H1 (cell line): ENCODE data around the gene SCN1B. TPM values are rescaled to one million over a fixed set of nuclear protein-coding genes. Genes with fewer than 3 reads are reported as not detected.

Experiments used
- CTCF ChIA-PET: fragments of 300-600 bp; sonication (Branson Sonifier 250); formaldehyde crosslinking; loops from one replicate; lab custom pipeline; 2021; ENCODE audit not compliant: partially characterized antibody; lab: Charles Lee
- POLR2A ChIA-PET: fragments of 300-600 bp; sonication (Branson Sonifier 250); formaldehyde crosslinking; loops from one replicate; lab custom pipeline; 2021; ENCODE audit warnings: inconsistent platforms; ENCODE audit not compliant: partially characterized antibody; lab: Charles Lee
- DNase-seq, 2 experiments: peaks; one replicate each; pipeline versions ENCODE4 v3.0.0 to v3.0.0-alpha.2; 2010 to 2022; ENCODE audit warnings: low spot score in 2 of 2, low read depth in 1 of 2, mixed read lengths in 1 of 2
- FAIRE-seq: peaks from 2 replicates; lab custom pipeline; 2011; peaks lifted over from hg19 to GRCh38; lab: Jason Lieb, UNC
- H2AFZ ChIP-seq: 2 replicates; pipeline ENCODE4 v1.8.1; 2012; ENCODE audit warnings: low read length, inconsistent platforms
- H2AK5ac ChIP-seq: 2 replicates; pipeline ENCODE4 v1.6.1; 2013; ENCODE audit warnings: low read depth, low read length
- H2BK120ac ChIP-seq: replicated peaks from 2 replicates; pipeline ENCODE3; 2013; ENCODE audit warnings: low read depth, low read length, inconsistent platforms
- H2BK12ac ChIP-seq: 2 replicates; pipeline ENCODE4 v1.6.1; 2013; ENCODE audit warnings: low read depth, low read length
- H2BK15ac ChIP-seq: 2 replicates; pipeline ENCODE4 v1.6.1; 2013; ENCODE audit warnings: low read length
- H2BK20ac ChIP-seq: 2 replicates; pipeline ENCODE4 v1.6.1; 2013; ENCODE audit warnings: low read length
- H2BK5ac ChIP-seq: 2 replicates; pipeline ENCODE4 v1.6.1; 2013; ENCODE audit warnings: low read depth, low read length
- H3K14ac ChIP-seq: 2 replicates; pipeline ENCODE4 v1.6.1; 2013; ENCODE audit warnings: inconsistent platforms; ENCODE audit not compliant: insufficient read length
- H3K18ac ChIP-seq: 2 replicates; pipeline ENCODE4 v1.6.1; 2013; ENCODE audit warnings: low read length; ENCODE audit errors: extremely low read depth
- H3K23ac ChIP-seq: 2 replicates; pipeline ENCODE4 v1.6.1; 2013; ENCODE audit warnings: inconsistent platforms; ENCODE audit not compliant: insufficient read length
- H3K23me2 ChIP-seq: 2 replicates; pipeline ENCODE4 v1.6.1; 2013; ENCODE audit warnings: low read depth, low read length
- H3K27ac ChIP-seq: 2 replicates; pipeline ENCODE4 v1.6.1; 2011; ENCODE audit warnings: low read depth, low read length, inconsistent platforms
- H3K27me3 ChIP-seq, 4 experiments: replicated peaks in 1 of 4; 1 replicate in 1 of 4; 2 replicates in 3 of 4; pipeline versions ENCODE4 v1.6.1 to v1.8.1; 2011 to 2013; ENCODE audit warnings: low read length in 3 of 4, mild to moderate bottlenecking in 3 of 4, inconsistent platforms in 2 of 4, mixed read lengths in 2 of 4, moderate library complexity in 1 of 4; ENCODE audit not compliant: control insufficient read depth in 3 of 4, insufficient read depth in 3 of 4; ENCODE audit errors: extremely low read depth in 1 of 4
- H3K36me3 ChIP-seq, 4 experiments: 2 replicates each; pipeline versions ENCODE4 v1.6.1 to v1.8.1; 2011 to 2013; ENCODE audit warnings: mild to moderate bottlenecking in 4 of 4, low read length in 3 of 4, moderate library complexity in 2 of 4, control low read depth in 1 of 4, inconsistent platforms in 1 of 4; ENCODE audit not compliant: insufficient read depth in 4 of 4, control insufficient read depth in 2 of 4
- H3K4ac ChIP-seq: replicated peaks from 2 replicates; pipeline ENCODE3; 2013; ENCODE audit warnings: low read length, low read depth, mixed read lengths, inconsistent platforms; ENCODE audit not compliant: insufficient read length
- H3K4me1 ChIP-seq, 4 experiments: replicated peaks in 1 of 4; 1 replicate in 1 of 4; 2 replicates in 3 of 4; pipeline versions ENCODE4 v1.6.1 to v1.8.1; 2011 to 2013; ENCODE audit warnings: low read length in 3 of 4, inconsistent platforms in 2 of 4, mixed read lengths in 1 of 4; ENCODE audit not compliant: insufficient read depth in 4 of 4, control insufficient read depth in 3 of 4
- H3K4me2 ChIP-seq, 2 experiments: 2 replicates each; pipeline versions ENCODE4 v1.6.1 to v1.8.1; 2011 to 2013; ENCODE audit warnings: low read depth in 2 of 2, low read length in 2 of 2, control low read depth in 1 of 2, inconsistent platforms in 1 of 2, mild to moderate bottlenecking in 1 of 2; ENCODE audit not compliant: insufficient read depth in 1 of 2
- H3K4me3 ChIP-seq, 4 experiments: fragments of 200-600, 300-600 bp in 1 of 4; sonication (generic), shearing (Covaris generic), sonication (Bioruptor Twin) in 1 of 4; 2 replicates each; pipeline versions ENCODE4 v1.5.1 to v1.8.1; 2011 to 2016; ENCODE audit warnings: low read length in 4 of 4, low read depth in 3 of 4, control low read depth in 2 of 4, inconsistent platforms in 2 of 4, mild to moderate bottlenecking in 2 of 4, mixed read lengths in 1 of 4, moderate library complexity in 1 of 4; ENCODE audit not compliant: insufficient read depth in 2 of 4; ENCODE audit errors: extremely low read depth in 1 of 4
- H3K56ac ChIP-seq: replicated peaks from 2 replicates; pipeline ENCODE3; 2013; ENCODE audit warnings: low read depth, mild to moderate bottlenecking, mixed read lengths, low read length, inconsistent platforms; ENCODE audit not compliant: insufficient read length
- H3K79me1 ChIP-seq: 2 replicates; pipeline ENCODE4 v1.6.1; 2013; ENCODE audit warnings: low read depth, low read length, control low read depth
- H3K79me2 ChIP-seq, 2 experiments: 2 replicates each; pipeline versions ENCODE4 v1.6.1 to v1.8.1; 2012 to 2013; ENCODE audit warnings: low read length in 2 of 2, mild to moderate bottlenecking in 2 of 2, inconsistent platforms in 1 of 2; ENCODE audit not compliant: insufficient read depth in 2 of 2, control insufficient read depth in 1 of 2
- H3K9ac ChIP-seq, 4 experiments: replicated peaks in 1 of 4; 1 replicate in 1 of 4; 2 replicates in 3 of 4; pipeline versions ENCODE4 v1.6.1 to v1.8.1; 2011 to 2013; ENCODE audit warnings: low read depth in 3 of 4, low read length in 3 of 4, control low read depth in 2 of 4, mild to moderate bottlenecking in 2 of 4, moderate library complexity in 2 of 4, inconsistent platforms in 1 of 4; ENCODE audit errors: extremely low read depth in 1 of 4
- H3K9me3 ChIP-seq, 2 experiments: 2 replicates each; pipeline versions ENCODE4 v1.6.1 to v1.8.1; 2012 to 2013; ENCODE audit warnings: mild to moderate bottlenecking in 2 of 2, moderate library complexity in 2 of 2, control low read depth in 1 of 2, inconsistent platforms in 1 of 2, low read depth in 1 of 2, low read length in 1 of 2, mixed read lengths in 1 of 2; ENCODE audit not compliant: insufficient read depth in 2 of 2
- H4K20me1 ChIP-seq, 2 experiments: replicated peaks in 1 of 2; 2 replicates each; pipeline versions ENCODE3 to v1.8.1; 2011 to 2013; ENCODE audit warnings: inconsistent platforms in 2 of 2, low read length in 2 of 2, mild to moderate bottlenecking in 1 of 2; ENCODE audit not compliant: insufficient read depth in 2 of 2, control insufficient read depth in 1 of 2
- H4K5ac ChIP-seq: 2 replicates; pipeline ENCODE4 v1.6.1; 2013; ENCODE audit warnings: low read length, low read depth, mixed read lengths, inconsistent platforms; ENCODE audit not compliant: insufficient read length
- H4K8ac ChIP-seq: 2 replicates; pipeline ENCODE4 v1.8.0; 2013; ENCODE audit warnings: mild to moderate bottlenecking, moderate library complexity, low read length, inconsistent platforms; ENCODE audit not compliant: insufficient read depth; ENCODE audit errors: extremely low read depth
- H4K91ac ChIP-seq: replicated peaks from 2 replicates; pipeline ENCODE3; 2013; ENCODE audit warnings: low read length, mixed read lengths, inconsistent platforms; ENCODE audit not compliant: insufficient read length
- CBX5 ChIP-seq: fragments of 300-800, 300-1000 bp; sonication (generic); IDR thresholded peaks from 2 replicates; pipeline ENCODE4 v1.7.1; 2016; ENCODE audit warnings: antibody characterized with exemption, low read length, low read depth
- CBX8 ChIP-seq: fragments of 300-800, 300-1000 bp; sonication (generic); IDR thresholded peaks from 2 replicates; pipeline ENCODE4 v1.7.1; 2016; ENCODE audit warnings: low read depth, low read length, borderline replicate concordance
- CHD2 ChIP-seq: IDR thresholded peaks from 2 replicates; pipeline ENCODE4 v1.6.1; 2012; ENCODE audit warnings: low read length, improper control_type of control experiment
- GABPA ChIP-seq: IDR thresholded peaks from 2 replicates; pipeline ENCODE4 v1.6.1; 2011; ENCODE audit warnings: mild to moderate bottlenecking, low read length, moderate library complexity, borderline replicate concordance; ENCODE audit not compliant: insufficient read depth
- MAX ChIP-seq: IDR thresholded peaks from 2 replicates; pipeline ENCODE4 v1.6.1; 2012; ENCODE audit warnings: inconsistent platforms
- POLR2A ChIP-seq, 2 experiments: IDR thresholded peaks; 1 replicate in 1 of 2; 2 replicates in 1 of 2; pipeline ENCODE4 v1.6.1; 2011; ENCODE audit warnings: low read depth in 2 of 2, low read length in 2 of 2, mild to moderate bottlenecking in 2 of 2; ENCODE audit errors: control extremely low read depth in 1 of 2
- SAP30 ChIP-seq: fragments of 300-600 bp; sonication (generic); IDR thresholded peaks from 2 replicates; pipeline ENCODE4 v1.7.1; 2012; ENCODE audit warnings: low read length, moderate library complexity, mild to moderate bottlenecking, inconsistent platforms; ENCODE audit not compliant: insufficient read depth, insufficient replicate concordance
- SP2 ChIP-seq: IDR thresholded peaks from 2 replicates; pipeline ENCODE4 v1.6.1; 2012; ENCODE audit warnings: mild to moderate bottlenecking, low read length, inconsistent platforms
- SP4 ChIP-seq: IDR thresholded peaks from 2 replicates; pipeline ENCODE4 v1.6.1; 2012; ENCODE audit warnings: low read length, inconsistent platforms
- TCF12 ChIP-seq: IDR thresholded peaks from 2 replicates; pipeline ENCODE4 v1.6.1; 2011; ENCODE audit warnings: low read depth, mild to moderate bottlenecking, low read length
- USF2 ChIP-seq: IDR thresholded peaks from 2 replicates; pipeline ENCODE4 v1.6.1; 2011; ENCODE audit warnings: low read length, improper control_type of control experiment
- ZNF274 ChIP-seq: IDR thresholded peaks from 2 replicates; pipeline ENCODE4 v1.7.0; 2012; ENCODE audit warnings: low read length, borderline replicate concordance; ENCODE audit errors: extremely low read depth
- WGBS, 2 experiments: shearing (Covaris generic) in 1 of 2; methylation state at CpG; one replicate each; pipeline versions ENCODE4 v1.1.6 to v1.1.7; 2013 to 2015; ENCODE audit warnings: low lambda C conversion rate in 2 of 2, mixed read lengths in 2 of 2, inconsistent platforms in 1 of 2, low coverage in 1 of 2, missing lambda C conversion rate in 1 of 2; ENCODE audit not compliant: insufficient replicate concordance in 2 of 2, insufficient coverage in 1 of 2, insufficient read length in 1 of 2; ENCODE audit errors: extremely low coverage in 1 of 2, missing lambda C conversion rate in 1 of 2; 5-methylcytosine and 5-hydroxymethylcytosine counted together
- polyA plus RNA-seq, 7 experiments: library from polyadenylated mRNA; depleted of rRNA in 3 of 7; stranded (reverse) in 5 of 7; unstranded in 2 of 7; fragments of >200 nt in 5 of 7; fragments of 200-250 nt in 2 of 7; gene quantifications; 1 replicate in 5 of 7; 2 replicates in 1 of 7; 4 replicates in 1 of 7; pipeline versions ENCODE4 v1.2.1 to v1.2.3, GENCODE V29; 2011 to 2013; ENCODE audit warnings: missing spikeins in 2 of 7, mixed read lengths in 2 of 7
- total RNA-seq: library from RNA; stranded (reverse); fragmentation: NEBNext Ultra II Directional; extraction: Animal tissue kit (Norgen Biotek cat#: 25700); gene quantifications from 2 replicates; pipeline ENCODE4 v1.2.1, GENCODE V29; 2021

Gene SCN1B
- total and polyA plus RNA-seq, 2 of the 8 experiments (the other 6 are each of a cell fraction or from before 2014, with no cell fraction given): 3.1 to 3.5 TPM

GRCh38 chr19:35011091-35011689 is 19.1 kb upstream of the SCN1B start:
- Histone ChIP-seq H3K4ac (no peak overlapping the region), H3K18ac (no peak overlapping the region), H3K79me2 (peaks cover 0 to 14% of the 10 kb centered on the region in 2 experiments; a peak in 2 of 4 replicates), H3K27ac (no peak overlapping the region), H3K9ac (no peak overlapping the region), H2BK15ac (no peak overlapping the region), H4K5ac (no peak overlapping the region), H3K36me3 (peaks cover 37 to 71% (median 58%) of the 10 kb centered on the region in 4 experiments), H2BK120ac (no peak overlapping the region), H3K23ac (no peak overlapping the region), H2BK12ac (no peak overlapping the region), H3K23me2 (no peaks in the 10 kb centered on the region), H3K4me2 (no peak overlapping the region), H2BK20ac (no peak overlapping the region), H2AK5ac (no peak overlapping the region), H2AFZ (no peak overlapping the region), H3K27me3 (no peaks in the 10 kb centered on the region; a peak in 1 of 7 replicates), H3K14ac (no peak overlapping the region), H3K79me1 (peaks cover 6% of the 10 kb centered on the region), H3K4me3 (no peak overlapping the region), H3K9me3 (no peaks in the 10 kb centered on the region), H3K56ac (no peak overlapping the region), H4K8ac (no peak overlapping the region), H2BK5ac (no peak overlapping the region), H4K91ac (no peak overlapping the region), H4K20me1 (peaks cover 9 to 26% of the 10 kb centered on the region in 2 experiments), H3K4me1 (no peaks in the 10 kb centered on the region)
- FAIRE-seq (no peak), DNase-seq (no peak)
- ChIA-PET POLR2A (interaction anchor here (1.4 to 24.8 kb wide), 4 partner anchors 6 to 48 kb away, joined by 3 to 366 read pairs (median 184); partner anchors contain the start of genes GRAMD1A and SCN1B), CTCF (interaction anchor here (0.6 to 12.2 kb wide), 7 partner anchors 10 to 588 kb away, joined by 3 to 174 read pairs (median 7); no protein-coding TSS in a partner anchor)
- 91% methylated on average over 9 of the region's 13 CpGs; no CpG with 5 or more reads in 1 of the 2 experiments for WGBS, 2 experiments
- no peak for TF ChIP-seq TCF12
- TF ChIP-seq MAX: no peak
- TF ChIP-seq USF2: no peak
- TF ChIP-seq SP2: no peak
- TF ChIP-seq CHD2: no peak
- TF ChIP-seq CBX5: no peak
- no peak for TF ChIP-seq GABPA
- no peak for TF ChIP-seq SP4
- TF ChIP-seq POLR2A (IDR thresholded peaks at IDR 0.05; ENCODE audit: control extremely low read depth in 1 of 2, low read depth in 2 of 2, low read length in 2 of 2): no peak
- TF ChIP-seq CBX8: no peak
- no peak for TF ChIP-seq ZNF274
- TF ChIP-seq SAP30: no peak
